HCT116 (cell line): Measurements from ENCODE around the gene CCR6. TPM values are rescaled to one million over a fixed set of nuclear protein-coding genes. Genes with fewer than 3 reads are reported as not detected.

ENCODE experiments used
- ATAC-seq: fragments of 200-7000 bp; cut with Tn5 transposase; 2 replicates; pipeline ENCODE4 v1.9.1; 2020; ENCODE audit warnings: mild to moderate bottlenecking, moderate library complexity
- BruUV-seq: library from RNA; stranded (reverse); fragments of 400-500 nt; replicated peaks from 2 replicates; lab custom pipeline; 2021; lab: Mats Ljungman, UMichigan
- CTCF ChIA-PET: fragments of 300-600 bp; sonication (Branson Sonifier 250); formaldehyde crosslinking; loops from one replicate; lab custom pipeline; 2021; ENCODE audit warnings: antibody characterized with exemption; lab: Charles Lee
- POLR2A ChIA-PET: fragments of 300-600, 350-600 bp; sonication (Branson Sonifier 250); formaldehyde crosslinking; loops from one replicate; lab custom pipeline; 2021; ENCODE audit warnings: antibody characterized with exemption; lab: Charles Lee
- RAD21 ChIA-PET, 2 experiments: fragments of 300-600 bp; sonication (Branson Sonifier 250); formaldehyde crosslinking; loops; one replicate each; lab custom pipeline; 2023; ENCODE audit warnings: low total read pairs in 2 of 2; ENCODE audit not compliant: uncharacterized antibody in 2 of 2, unreplicated experiment in 2 of 2, low non-redundant PET in 1 of 2; lab: Charles Lee
- DNase-seq: peaks from one replicate; pipeline ENCODE4 v3.0.0-alpha.2; 2010; ENCODE audit warnings: low read depth, low spot score
- H2AFZ ChIP-seq: fragments of 200-600 bp; shearing (Covaris generic), sonication (generic); 2 replicates; pipeline ENCODE4 v1.6.1; 2017; ENCODE audit warnings: low read depth, mixed run types, mixed read lengths, antibody characterized with exemption, low read length; ENCODE audit not compliant: poor library complexity, severe bottlenecking
- H3K27ac ChIP-seq: 2 replicates; pipeline ENCODE4 v1.5.1; 2012; ENCODE audit warnings: low read depth, low read length
- H3K27me3 ChIP-seq: fragments of 200-600 bp; sonication (generic); 2 replicates; pipeline ENCODE4 v1.6.1; 2016; ENCODE audit warnings: mixed run types, low read length, mixed read lengths; ENCODE audit not compliant: insufficient read depth
- H3K36me3 ChIP-seq, 2 experiments: fragments of 200-500 bp in 1 of 2; fragments of 200-600 bp in 1 of 2; sonication (Bioruptor generic) in 1 of 2; sonication (generic) in 1 of 2; 2 replicates each; pipeline versions ENCODE4 v1.5.1 to v1.6.1; 2014 to 2016; ENCODE audit warnings: low read length in 2 of 2, inconsistent platforms in 1 of 2, mixed read lengths in 1 of 2, mixed run types in 1 of 2; ENCODE audit not compliant: insufficient read depth in 2 of 2, control insufficient read depth in 1 of 2
- H3K4me1 ChIP-seq, 2 experiments: fragments of 200-600 bp in 1 of 2; sonication (generic) in 1 of 2; 2 replicates each; pipeline versions ENCODE4 v1.5.1 to v1.6.1; 2012 to 2017; ENCODE audit warnings: low read length in 2 of 2, inconsistent platforms in 1 of 2, mild to moderate bottlenecking in 1 of 2, mixed read lengths in 1 of 2, mixed run types in 1 of 2, moderate library complexity in 1 of 2; ENCODE audit not compliant: insufficient read depth in 2 of 2, control insufficient read depth in 1 of 2
- H3K4me2 ChIP-seq: fragments of 200-600 bp; sonication (generic); 2 replicates; pipeline ENCODE4 v1.6.1; 2017; ENCODE audit warnings: mixed run types, low read length, mixed read lengths
- H3K4me3 ChIP-seq, 2 experiments: fragments of 200-600 bp in 1 of 2; sonication (generic) in 1 of 2; replicated peaks in 1 of 2; 2 replicates each; pipeline ENCODE4 v1.5.1; 2011 to 2016; ENCODE audit warnings: low read length in 2 of 2, control low read depth in 1 of 2, low read depth in 1 of 2, mild to moderate bottlenecking in 1 of 2, mixed read lengths in 1 of 2, mixed run types in 1 of 2
- H3K79me2 ChIP-seq: fragments of 200-600 bp; sonication (generic); 2 replicates; pipeline ENCODE4 v1.6.1; 2017; ENCODE audit warnings: mild to moderate bottlenecking, mixed run types, low read length, moderate library complexity, mixed read lengths; ENCODE audit not compliant: insufficient read depth
- H3K9ac ChIP-seq: fragments of 200-600 bp; sonication (generic); 2 replicates; pipeline ENCODE4 v1.6.1; 2016; ENCODE audit warnings: low read length, mixed read lengths
- H3K9me2 ChIP-seq: fragments of 200-600 bp; sonication (generic), shearing (Covaris generic); 2 replicates; pipeline ENCODE4 v1.6.1; 2017; ENCODE audit warnings: mixed run types, mild to moderate bottlenecking, moderate library complexity; ENCODE audit not compliant: insufficient read depth
- H3K9me3 ChIP-seq, 2 experiments: fragments of 200-500 bp in 1 of 2; fragments of 200-600 bp in 1 of 2; sonication (Bioruptor generic) in 1 of 2; sonication (generic) in 1 of 2; 2 replicates each; pipeline ENCODE4 v1.6.1; 2014 to 2017; ENCODE audit warnings: low read length in 2 of 2, mixed read lengths in 2 of 2, inconsistent platforms in 1 of 2, low read depth in 1 of 2, mild to moderate bottlenecking in 1 of 2, mixed run types in 1 of 2, moderate library complexity in 1 of 2; ENCODE audit not compliant: control insufficient read depth in 1 of 2, insufficient read depth in 1 of 2
- H4K20me1 ChIP-seq: fragments of 200-600 bp; sonication (generic), shearing (Covaris generic); 2 replicates; pipeline ENCODE4 v1.6.1; 2017; ENCODE audit warnings: mixed run types, mild to moderate bottlenecking, moderate library complexity; ENCODE audit not compliant: insufficient read depth
- ATF3 ChIP-seq: IDR thresholded peaks from 2 replicates; pipeline ENCODE4 v1.6.1; 2012
- CBX3 ChIP-seq: IDR thresholded peaks from 2 replicates; pipeline ENCODE4 v1.6.1; 2012; ENCODE audit warnings: low read depth
- EGR1 ChIP-seq: IDR thresholded peaks from 2 replicates; pipeline ENCODE4 v1.6.1; 2012; ENCODE audit warnings: low read depth
- EZH2 ChIP-seq: fragments of 200-600 bp; sonication (generic); IDR thresholded peaks from 2 replicates; pipeline ENCODE4 v1.6.1; 2017; ENCODE audit warnings: antibody characterized with exemption, mixed run types
- EZH2phosphoT487 ChIP-seq: fragments of 200-600 bp; IDR thresholded peaks from 2 replicates; pipeline ENCODE4 v1.6.1; 2018; ENCODE audit warnings: antibody characterized with exemption, borderline replicate concordance
- FOSL1 ChIP-seq: IDR thresholded peaks from 2 replicates; pipeline ENCODE4 v1.6.1; 2012; ENCODE audit warnings: low read depth
- JUND ChIP-seq: IDR thresholded peaks from 2 replicates; pipeline ENCODE4 v1.6.1; 2012
- POLR2A ChIP-seq: IDR thresholded peaks from 2 replicates; pipeline ENCODE4 v1.7.0; 2011; ENCODE audit warnings: borderline replicate concordance; ENCODE audit not compliant: insufficient read depth, insufficient read length; ENCODE audit errors: extremely low read depth
- POLR2AphosphoS5 ChIP-seq: IDR thresholded peaks from 2 replicates; pipeline ENCODE4 v1.6.1; 2011; ENCODE audit warnings: mild to moderate bottlenecking, low read depth, low read length, moderate library complexity
- REST ChIP-seq: IDR thresholded peaks from 2 replicates; pipeline ENCODE4 v1.6.1; 2012; ENCODE audit warnings: low read depth
- SIN3A ChIP-seq: IDR thresholded peaks from 2 replicates; pipeline ENCODE4 v1.6.1; 2012; ENCODE audit warnings: low read depth
- SP1 ChIP-seq: IDR thresholded peaks from 2 replicates; pipeline ENCODE4 v1.6.1; 2012; ENCODE audit warnings: low read depth
- TCF7L2 ChIP-seq: IDR thresholded peaks from 2 replicates; pipeline ENCODE4 v1.7.0; 2011; ENCODE audit warnings: borderline replicate concordance, inconsistent platforms; ENCODE audit not compliant: insufficient read depth, insufficient read length; ENCODE audit errors: extremely low read depth
- YY1 ChIP-seq: IDR thresholded peaks from 2 replicates; pipeline ENCODE4 v1.6.1; 2011; ENCODE audit warnings: low read length, low read depth, moderate library complexity, mild to moderate bottlenecking; ENCODE audit not compliant: insufficient replicate concordance; ENCODE audit errors: extremely low read depth
- ZFX ChIP-seq: fragments of 450-650 bp; IDR thresholded peaks from 2 replicates; pipeline ENCODE4 v1.6.1; 2017
- ZNF274 ChIP-seq: fragments of 200-500 bp; sonication (Bioruptor generic); IDR thresholded peaks from 2 replicates; pipeline ENCODE4 v1.6.1; 2014; ENCODE audit warnings: mild to moderate bottlenecking, low read depth, low read length, inconsistent platforms
- intact Hi-C: fragments of 100-400 bp; cut with micrococcal nuclease; formaldehyde crosslinking; loops from 2 replicates; pipeline ENCODE4 v1.10.0; 2022
- total RNA-seq: library from RNA; stranded (reverse); gene quantifications from one replicate; pipeline ENCODE4 v1.2.1, GENCODE V29; 2021; ENCODE audit not compliant: unreplicated experiment
- TF ChIP-seq, protein P1 (sequence below), 3 experiments: fragments of 200-600 bp in 1 of 3; sonication (generic) in 1 of 3; IDR thresholded peaks in 2 of 3; conservative IDR thresholded peaks in 1 of 3; 2 replicates each; pipeline ENCODE4 v1.5.1; 2012 to 2017; ENCODE audit warnings: low read depth in 2 of 3, low read length in 2 of 3, antibody characterized with exemption in 1 of 3, borderline replicate concordance in 1 of 3, control low read depth in 1 of 3, mild to moderate bottlenecking in 1 of 3, mixed read lengths in 1 of 3, mixed run types in 1 of 3, moderate library complexity in 1 of 3; ENCODE audit not compliant: insufficient read depth in 1 of 3
- TF ChIP-seq, protein P2 (sequence below): IDR thresholded peaks from 2 replicates; pipeline ENCODE4 v1.6.1; 2011; ENCODE audit warnings: mild to moderate bottlenecking, low read length, moderate library complexity; ENCODE audit not compliant: insufficient replicate concordance; ENCODE audit errors: extremely low read depth

The CCR6 gene
- total RNA-seq, 1 experiment from 2014 or later, result not detected

DNA sequence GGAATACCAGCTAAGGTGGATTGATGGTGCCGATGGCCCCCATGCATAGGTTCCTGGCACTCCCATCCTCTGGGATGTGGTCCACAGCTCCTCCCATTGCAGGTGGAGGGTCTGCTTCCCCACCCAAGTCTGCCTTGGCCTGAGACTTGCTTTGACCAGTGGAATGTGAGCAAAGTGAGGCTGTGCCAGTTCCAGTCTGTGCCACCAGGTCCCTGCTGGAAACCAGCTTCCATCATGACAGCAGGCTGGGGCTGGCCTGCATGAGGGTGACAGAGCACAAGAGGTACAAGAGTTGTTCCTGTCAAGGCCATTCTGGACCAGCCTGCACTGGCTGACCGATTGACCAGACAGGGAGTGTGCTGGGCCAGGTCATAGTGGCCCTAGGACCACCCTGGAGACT lies 27.0 kb upstream of the CCR6 start:
- intact Hi-C loops, result no loop called here
- no TSS peak for BruUV-seq
- no peak overlapping the region for H2AFZ ChIP-seq
- DNase-seq, result no peak
- H3K4me2 ChIP-seq, result no peak overlapping the region
- ATAC-seq, result no peak
- H3K9ac ChIP-seq, result no peak overlapping the region
- no peaks in the 10 kb centered on the region for H3K36me3 ChIP-seq
- RAD21 ChIA-PET, result no interaction called here
- H3K27ac ChIP-seq, result no peak overlapping the region
- TF ChIP-seq EZH2phosphoT487, result no peak
- no peak for TF ChIP-seq EGR1
- TF ChIP-seq ZNF274, result no peak
- no peak for TF ChIP-seq ZFX
- TF ChIP-seq POLR2A, result no peak
- no peak for TF ChIP-seq ATF3
- no peak for TF ChIP-seq CBX3
- TF ChIP-seq JUND, result no peak
- no peak for TF ChIP-seq REST
- no peak for TF ChIP-seq TCF7L2
- no peak for TF ChIP-seq SP1
- TF ChIP-seq EZH2, result no peak
- TF ChIP-seq FOSL1, result no peak
- TF ChIP-seq, protein P1, sequence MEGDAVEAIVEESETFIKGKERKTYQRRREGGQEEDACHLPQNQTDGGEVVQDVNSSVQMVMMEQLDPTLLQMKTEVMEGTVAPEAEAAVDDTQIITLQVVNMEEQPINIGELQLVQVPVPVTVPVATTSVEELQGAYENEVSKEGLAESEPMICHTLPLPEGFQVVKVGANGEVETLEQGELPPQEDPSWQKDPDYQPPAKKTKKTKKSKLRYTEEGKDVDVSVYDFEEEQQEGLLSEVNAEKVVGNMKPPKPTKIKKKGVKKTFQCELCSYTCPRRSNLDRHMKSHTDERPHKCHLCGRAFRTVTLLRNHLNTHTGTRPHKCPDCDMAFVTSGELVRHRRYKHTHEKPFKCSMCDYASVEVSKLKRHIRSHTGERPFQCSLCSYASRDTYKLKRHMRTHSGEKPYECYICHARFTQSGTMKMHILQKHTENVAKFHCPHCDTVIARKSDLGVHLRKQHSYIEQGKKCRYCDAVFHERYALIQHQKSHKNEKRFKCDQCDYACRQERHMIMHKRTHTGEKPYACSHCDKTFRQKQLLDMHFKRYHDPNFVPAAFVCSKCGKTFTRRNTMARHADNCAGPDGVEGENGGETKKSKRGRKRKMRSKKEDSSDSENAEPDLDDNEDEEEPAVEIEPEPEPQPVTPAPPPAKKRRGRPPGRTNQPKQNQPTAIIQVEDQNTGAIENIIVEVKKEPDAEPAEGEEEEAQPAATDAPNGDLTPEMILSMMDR (IDR thresholded peaks at IDR 0.05 in 2 of 3, conservative IDR thresholded peaks at IDR 0.05 in 1 of 3; ENCODE audit: borderline replicate concordance in 1 of 3, insufficient read depth in 1 of 3, low read depth in 2 of 3, low read length in 2 of 3), result no peak
- TF ChIP-seq POLR2AphosphoS5, result no peak
- TF ChIP-seq SIN3A, result no peak
- TF ChIP-seq, protein P2, sequence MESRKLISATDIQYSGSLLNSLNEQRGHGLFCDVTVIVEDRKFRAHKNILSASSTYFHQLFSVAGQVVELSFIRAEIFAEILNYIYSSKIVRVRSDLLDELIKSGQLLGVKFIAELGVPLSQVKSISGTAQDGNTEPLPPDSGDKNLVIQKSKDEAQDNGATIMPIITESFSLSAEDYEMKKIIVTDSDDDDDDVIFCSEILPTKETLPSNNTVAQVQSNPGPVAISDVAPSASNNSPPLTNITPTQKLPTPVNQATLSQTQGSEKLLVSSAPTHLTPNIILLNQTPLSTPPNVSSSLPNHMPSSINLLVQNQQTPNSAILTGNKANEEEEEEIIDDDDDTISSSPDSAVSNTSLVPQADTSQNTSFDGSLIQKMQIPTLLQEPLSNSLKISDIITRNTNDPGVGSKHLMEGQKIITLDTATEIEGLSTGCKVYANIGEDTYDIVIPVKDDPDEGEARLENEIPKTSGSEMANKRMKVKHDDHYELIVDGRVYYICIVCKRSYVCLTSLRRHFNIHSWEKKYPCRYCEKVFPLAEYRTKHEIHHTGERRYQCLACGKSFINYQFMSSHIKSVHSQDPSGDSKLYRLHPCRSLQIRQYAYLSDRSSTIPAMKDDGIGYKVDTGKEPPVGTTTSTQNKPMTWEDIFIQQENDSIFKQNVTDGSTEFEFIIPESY, result no peak
- TF ChIP-seq YY1, result no peak
- no peaks in the 10 kb centered on the region for H3K4me1 ChIP-seq
- H3K9me2 ChIP-seq, result no peaks in the 10 kb centered on the region
- CTCF ChIA-PET, result no interaction called here
- no peaks in the 10 kb centered on the region for H3K27me3 ChIP-seq
- H4K20me1 ChIP-seq, result no peaks in the 10 kb centered on the region
- POLR2A ChIA-PET, result no interaction called here
- H3K79me2 ChIP-seq, result no peaks in the 10 kb centered on the region
- no peaks in the 10 kb centered on the region for H3K9me3 ChIP-seq
- no peak overlapping the region for H3K4me3 ChIP-seq
